ENCODE data around the gene IRAK3.
"Not testable (repeated sequence)": the region's sequence is repeated elsewhere in the genome, so short reads cannot be mapped to it uniquely, and the experiment has no call there.

The IRAK3 gene

DNA sequence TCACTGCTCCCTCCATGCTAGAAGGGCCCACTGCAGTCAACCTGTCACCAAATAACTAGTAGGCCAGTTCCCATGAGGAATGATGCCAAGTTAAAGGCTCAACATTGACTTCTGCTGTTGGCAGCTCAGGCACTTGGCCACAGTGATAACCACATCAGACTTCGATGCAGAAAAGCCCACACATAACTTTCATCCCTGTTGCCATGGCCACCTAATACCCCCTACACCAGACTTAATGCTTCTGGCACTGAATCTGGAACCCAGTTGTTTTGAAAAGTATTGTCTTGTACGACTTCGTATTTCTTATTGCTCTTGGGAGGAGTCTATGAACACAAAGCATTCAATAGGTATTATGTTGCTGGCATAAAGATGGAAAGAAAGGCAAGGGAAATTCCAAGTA lies 69.0 kb downstream of the IRAK3 start:
- DNase-seq (ENCODE audit: low spot score): no peak

- no peak for DNase-seq (ENCODE audit: low spot score)
Observed at GRCh38 chr12:66262737-66263136, 73.7 kb downstream of the IRAK3 start.

DNA sequence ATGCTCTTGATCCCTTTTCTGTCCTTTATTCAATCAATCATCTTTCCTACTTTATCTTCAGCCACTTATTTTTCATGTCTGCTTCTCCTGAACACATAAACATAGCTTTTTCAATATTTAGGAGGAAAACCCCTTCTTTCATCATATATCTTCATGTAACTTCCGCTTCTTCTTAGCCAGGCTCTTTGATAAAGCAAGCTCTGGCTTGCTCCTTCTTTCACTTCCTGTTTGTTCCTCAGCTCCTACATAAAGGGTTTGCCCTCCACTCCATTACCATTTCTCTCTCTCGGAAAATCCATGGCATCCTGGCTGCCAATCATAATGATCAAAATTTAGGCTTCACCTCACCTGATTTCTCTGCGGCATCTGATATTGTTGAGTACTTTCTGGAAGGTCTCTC lies 79.5 kb downstream of the IRAK3 start:
- no peak for DNase-seq (ENCODE audit: low spot score)

DNA sequence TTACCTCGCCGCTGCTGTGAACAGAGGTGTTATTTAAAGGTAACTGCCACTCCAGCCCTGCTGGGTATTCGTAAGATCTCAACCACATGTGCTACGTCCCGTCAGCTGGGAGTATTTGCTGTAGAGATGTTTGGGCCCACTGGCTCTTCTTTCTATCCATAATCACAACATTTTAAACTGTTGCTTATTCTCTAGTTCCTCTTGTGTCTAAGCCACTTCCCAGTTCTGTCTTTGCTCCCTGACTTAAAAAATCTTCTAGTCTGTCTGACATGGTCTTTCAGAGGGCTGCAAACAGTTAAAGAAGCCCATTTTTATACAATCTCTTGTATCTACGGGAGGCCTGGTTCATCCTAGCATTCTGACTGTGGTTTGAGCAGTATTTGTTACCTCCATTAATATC lies 80.1 kb downstream of the IRAK3 start:
- no peak for DNase-seq (ENCODE audit: low spot score)

DNA sequence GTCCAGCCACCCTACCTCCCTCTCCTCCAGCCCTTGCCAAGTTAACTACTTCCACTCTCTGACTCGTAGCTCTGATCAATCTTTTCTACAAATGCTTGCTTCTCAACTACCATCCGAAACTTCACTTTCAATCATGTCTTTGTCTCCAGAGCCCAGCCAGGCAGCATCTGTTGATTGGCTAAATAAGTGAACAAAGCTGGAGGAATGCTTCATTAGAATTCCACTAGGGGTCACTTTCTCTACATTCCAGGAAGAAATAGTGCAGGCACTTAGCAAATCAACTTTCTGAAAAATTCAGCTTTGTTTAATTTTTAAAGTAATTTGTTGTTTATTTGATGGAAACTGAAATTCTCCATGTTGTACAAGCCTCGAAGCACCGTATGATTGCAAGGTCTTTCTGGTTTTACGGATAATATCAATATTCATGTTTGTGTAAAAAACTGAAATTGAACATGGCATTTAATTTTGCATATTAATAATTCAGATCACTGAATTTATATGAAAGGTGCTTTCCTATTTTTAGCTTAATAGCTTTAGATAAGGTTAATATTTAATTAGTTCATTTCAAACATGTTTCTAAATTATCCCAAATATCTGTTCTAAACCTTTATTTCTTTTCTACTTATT lies 80.9 kb downstream of the IRAK3 start:
- DNase-seq (ENCODE audit: low spot score): peak; percentile 22

DNA sequence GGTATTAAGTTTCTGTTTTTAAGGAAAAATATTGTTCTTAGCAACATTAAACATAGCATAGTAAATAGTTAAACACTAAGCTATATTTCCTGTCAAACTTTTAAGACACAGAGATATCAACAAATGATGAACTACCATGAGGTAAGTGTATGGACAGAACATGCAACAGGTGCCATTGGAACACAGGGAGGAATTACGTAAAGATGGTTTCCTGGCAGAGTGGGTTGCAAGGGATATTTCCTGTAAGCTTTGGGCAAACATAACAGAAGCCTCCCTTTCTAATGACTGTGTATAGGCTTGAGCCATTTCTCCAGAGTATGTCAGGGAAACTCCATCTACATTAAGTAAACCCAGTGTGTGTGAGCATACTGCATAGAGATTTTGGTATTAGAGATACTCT lies 81.6 kb downstream of the IRAK3 start:
- DNase-seq (ENCODE audit: low spot score): no peak

DNA sequence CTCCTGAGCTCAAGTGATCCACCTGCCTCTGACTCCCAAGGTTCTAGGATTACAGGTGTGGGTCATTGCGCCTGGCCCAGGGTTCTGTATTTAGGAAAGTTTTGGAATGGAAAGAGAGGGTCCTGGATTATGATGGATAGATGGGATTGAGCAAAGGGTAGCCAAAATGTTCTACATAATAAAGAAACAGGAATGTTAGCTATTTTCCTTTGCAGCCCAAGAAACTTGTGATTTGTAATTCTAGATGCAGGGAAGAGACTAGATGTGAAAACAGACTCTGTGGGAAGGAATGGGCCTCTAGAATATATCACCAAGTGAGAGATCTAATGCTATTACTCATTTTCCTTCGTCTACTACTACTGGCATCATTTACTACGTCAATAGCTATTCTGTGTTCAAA lies 83.6 kb downstream of the IRAK3 start:
- no peak for DNase-seq (ENCODE audit: low spot score)

- DNase-seq (ENCODE audit: low spot score): no peak
Observed at GRCh38 chr12:66273147-66273546, 84.1 kb downstream of the IRAK3 start.

DNA sequence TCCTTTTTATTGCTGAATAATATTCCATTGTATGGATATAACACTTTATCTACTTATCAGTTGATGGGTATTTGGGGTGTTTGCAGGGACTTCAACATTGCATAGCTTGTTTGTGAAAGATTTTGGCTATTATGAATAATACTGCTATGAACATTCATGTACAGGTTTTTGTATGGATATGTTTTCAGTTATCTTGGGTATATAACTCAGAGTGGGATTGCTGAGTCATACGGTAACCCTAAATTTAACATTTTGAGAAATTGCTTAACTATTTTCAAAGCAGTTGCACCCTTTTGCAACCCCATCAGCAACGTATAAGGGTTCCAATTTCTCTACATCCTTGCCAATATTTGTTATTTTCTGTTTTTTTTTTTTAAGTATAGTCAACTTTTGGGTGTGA lies 86.0 kb downstream of the IRAK3 start:
- no peak for DNase-seq (ENCODE audit: low spot score)

DNA sequence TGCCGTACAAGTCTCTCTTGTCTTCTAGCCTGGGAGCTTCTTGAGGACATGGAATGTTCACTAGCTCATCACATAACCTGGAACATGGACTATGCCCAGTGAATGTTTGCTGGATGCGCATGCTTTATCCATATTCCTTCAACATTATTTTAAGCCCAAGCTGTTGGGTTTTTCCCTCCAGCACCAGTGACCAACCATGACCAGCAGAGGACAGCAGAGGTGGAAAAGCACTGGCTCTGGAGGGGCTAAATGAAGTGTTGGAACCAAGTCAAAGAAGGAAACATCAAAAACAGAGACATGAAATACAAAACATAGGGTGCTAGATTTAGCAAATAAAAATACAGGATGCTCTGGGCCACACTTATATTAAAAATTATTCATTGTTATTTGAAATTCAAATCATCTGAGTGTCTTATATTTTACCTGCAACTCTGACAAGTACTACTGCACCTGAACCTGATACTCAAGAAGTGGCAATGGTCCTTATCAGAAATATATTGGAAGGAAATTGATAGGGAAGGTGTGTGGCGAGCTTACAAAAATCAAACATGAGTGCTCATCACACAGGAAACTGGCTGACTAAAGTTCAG lies 90.2 kb downstream of the IRAK3 start:
- DNase-seq (ENCODE audit: low spot score): peak; percentile 13

GRCh38 chr12:66280561-66280960 lies 91.5 kb downstream of the IRAK3 start:
- DNase-seq (ENCODE audit: low spot score): no peak

- no peak for DNase-seq (ENCODE audit: low spot score)
Observed at GRCh38 chr12:66282244-66282643, 93.2 kb downstream of the IRAK3 start.

DNA sequence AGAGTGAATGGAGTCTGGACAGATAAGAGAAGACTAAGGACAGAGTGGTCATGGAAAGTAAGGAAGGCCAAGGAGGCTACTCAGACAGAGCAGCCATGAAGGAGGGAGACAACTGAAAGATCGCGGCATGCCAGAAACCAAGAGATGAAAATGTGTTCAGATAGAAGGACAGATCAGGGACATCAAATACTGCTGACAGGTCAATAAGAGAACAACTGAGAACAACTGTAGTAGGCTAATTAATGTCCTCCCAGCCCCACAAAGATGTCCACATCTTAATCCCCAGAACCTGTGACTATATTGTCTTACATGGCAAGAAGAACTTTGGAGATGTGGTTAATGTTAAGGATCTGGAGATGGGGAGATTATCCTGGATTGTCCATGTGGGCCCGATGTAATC lies 98.3 kb downstream of the IRAK3 start:
- no peak for DNase-seq (ENCODE audit: low spot score)

DNA sequence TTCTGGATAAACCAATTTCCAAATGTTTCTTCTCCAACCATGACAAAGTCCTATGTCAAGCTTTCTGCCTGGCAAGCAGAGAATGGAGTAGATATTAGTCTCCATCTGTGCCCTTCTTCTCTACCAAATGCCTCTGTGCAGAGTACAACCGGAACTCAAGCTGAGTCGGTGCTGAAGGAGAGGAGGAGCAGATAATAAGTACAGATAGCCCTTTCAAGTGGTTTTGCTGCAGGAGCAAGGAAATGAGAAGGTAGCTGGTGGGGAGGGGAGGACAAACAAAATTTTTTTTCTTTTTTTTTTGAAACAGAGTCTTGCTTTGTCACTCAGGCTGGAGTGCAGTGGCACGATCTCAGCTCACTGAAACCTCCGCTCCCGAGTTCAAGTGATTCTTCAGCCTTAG lies 99.1 kb downstream of the IRAK3 start:
- no peak for DNase-seq (ENCODE audit: low spot score)

GRCh38 chr12:66289485-66289884 lies 100.5 kb downstream of the IRAK3 start:
- no peak for DNase-seq (ENCODE audit: low spot score)

- no peak for DNase-seq (ENCODE audit: low spot score)
Observed at GRCh38 chr12:66290716-66291200, 101.7 kb downstream of the IRAK3 start.

DNA sequence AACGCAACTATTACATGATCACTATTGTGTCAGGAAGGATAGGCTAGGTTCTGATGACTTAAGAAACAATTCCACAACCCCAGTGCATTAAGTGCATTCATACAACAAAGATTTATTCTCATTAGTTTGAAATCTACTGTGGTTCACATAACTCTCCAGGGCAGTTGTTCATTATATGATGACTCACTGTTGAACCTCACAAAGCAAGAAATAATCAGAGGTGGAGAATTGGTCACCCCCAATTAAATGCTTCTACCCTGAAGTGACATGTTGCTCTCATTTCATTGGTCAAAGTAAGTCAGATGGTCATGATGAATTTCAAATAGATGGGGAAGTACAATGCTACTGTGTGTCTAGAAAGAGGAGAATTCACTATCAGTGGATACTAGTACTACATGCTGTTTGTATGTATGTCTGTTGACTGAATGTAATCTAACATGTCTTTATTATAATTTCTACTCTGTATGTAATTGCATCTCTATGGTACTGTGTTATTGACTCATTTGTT lies 107.2 kb downstream of the IRAK3 start:
- DNase-seq (ENCODE audit: low spot score): no peak

DNA sequence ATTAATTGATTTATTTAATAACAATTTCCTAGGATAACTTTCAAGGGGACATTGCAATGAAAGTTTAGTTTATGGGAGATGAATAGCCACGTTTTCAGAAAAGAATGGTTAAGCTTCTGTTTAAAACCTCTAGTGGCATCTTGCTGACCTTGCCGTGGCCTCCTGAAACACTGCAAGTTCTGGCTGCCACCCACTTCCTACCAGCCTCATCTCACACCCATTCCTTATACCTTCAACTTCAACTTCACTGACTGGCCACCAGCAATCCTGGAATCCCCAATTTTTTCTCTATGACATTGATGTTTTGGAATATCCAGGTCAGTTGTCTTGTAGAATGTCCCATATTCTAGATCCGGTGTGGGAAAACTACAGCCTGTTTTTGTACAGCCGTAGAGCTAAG lies 108.1 kb downstream of the IRAK3 start:
- no peak for DNase-seq (ENCODE audit: low spot score)

DNA sequence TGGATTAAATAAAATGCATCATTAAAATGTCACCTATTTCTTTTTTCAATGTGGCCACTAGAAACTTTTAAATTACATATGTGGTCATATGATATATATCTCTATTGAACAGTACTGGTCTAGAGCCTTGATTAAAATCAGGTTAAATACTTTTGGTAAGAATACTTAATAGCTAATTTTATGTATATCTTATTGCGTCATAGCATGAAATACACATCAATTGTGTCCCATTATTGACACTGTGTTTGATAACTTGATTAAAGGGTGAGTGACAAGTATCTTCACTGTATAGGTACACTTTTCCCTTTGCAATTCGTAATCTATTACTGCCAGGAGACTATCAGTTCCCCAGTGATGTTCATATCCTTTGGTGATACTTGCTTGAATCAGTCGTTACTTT lies 108.9 kb downstream of the IRAK3 start:
- no peak for DNase-seq (ENCODE audit: low spot score)

GRCh38 chr12:66301944-66302826 lies 113.2 kb downstream of the IRAK3 start, which contains the start of gene HELB:
HELB (plus strand) TSS chr12:66302493; CDS start chr12:66302604, 111 bp downstream.
- peak; percentile 67 for DNase-seq (ENCODE audit: low spot score)

- DNase-seq (ENCODE audit: low spot score): no peak
Observed at GRCh38 chr12:66302827-66303169, 113.8 kb downstream of the IRAK3 start.

GRCh38 chr12:66303316-66303804 lies 114.3 kb downstream of the IRAK3 start:
- DNase-seq (ENCODE audit: low spot score): not testable (repeated sequence)

Measured in HuH-7.5 (cell line).